Measurements from ENCODE around the gene RXFP3. TPM values are rescaled to one million over a fixed set of nuclear protein-coding genes. Genes with fewer than 3 reads are reported as not detected.
"Not testable (repeated sequence)": the region's sequence is repeated elsewhere in the genome, so short reads cannot be mapped to it uniquely, and the experiment has no call there.

RXFP3 gene
- polyA plus RNA-seq, 2 donors: not detected

GRCh38 chr5:33944543-33945132 lies 8.5 kb downstream of the RXFP3 start:
- WGBS, 2 donors: 66 to 69% methylated on average over 12 of the region's 12 CpGs
- H3K27me3 ChIP-seq (ENCODE audit: control insufficient read depth in 1 of 2, insufficient read depth in 2 of 2, low read length in 2 of 2): no peaks in the 10 kb centered on the region
- H3K9me3 ChIP-seq (ENCODE audit: control insufficient read depth in 2 of 2, insufficient read depth in 1 of 2, low read depth in 1 of 2, low read length in 1 of 2): no peaks in the 10 kb centered on the region
- H3K4me3 ChIP-seq (ENCODE audit: low read depth in 1 of 2, low read length in 2 of 2): no peak overlapping the region
- no peaks in the 10 kb centered on the region for H3K36me3 ChIP-seq (ENCODE audit: control insufficient read depth in 2 of 2, insufficient read depth in 2 of 2, low read length in 1 of 2)
- no peaks in the 10 kb centered on the region for H3K4me1 ChIP-seq (ENCODE audit: control insufficient read depth in 2 of 2, insufficient read depth in 2 of 2, low read length in 1 of 2)
- H3K27ac ChIP-seq (ENCODE audit: low read depth in 2 of 2, low read length in 1 of 2): no peak overlapping the region

DNA sequence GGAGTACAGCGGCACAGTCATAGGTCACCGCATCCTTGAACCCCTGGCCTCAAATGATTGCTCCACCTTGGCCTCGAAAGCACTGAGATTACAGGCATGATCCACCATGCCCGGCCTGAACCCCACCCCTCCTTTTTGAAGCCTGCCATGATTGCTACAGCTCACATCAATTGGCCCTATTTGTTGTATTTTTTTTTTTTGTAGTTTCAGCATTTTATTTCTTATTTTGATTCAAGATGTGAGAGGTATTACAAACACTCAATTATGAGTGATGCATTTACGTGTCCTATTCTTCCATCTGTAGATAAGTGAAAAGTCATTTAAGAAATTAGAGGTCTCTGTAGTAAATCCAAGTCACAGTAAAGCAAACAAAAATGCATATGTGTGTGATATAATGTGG lies 16.0 kb downstream of the RXFP3 start:
- not testable (repeated sequence) for H3K4me1 ChIP-seq (ENCODE audit: control insufficient read depth in 2 of 2, insufficient read depth in 2 of 2, low read length in 1 of 2); H3K27ac ChIP-seq (ENCODE audit: low read depth in 2 of 2, low read length in 1 of 2); H3K27me3 ChIP-seq (ENCODE audit: control insufficient read depth in 1 of 2, insufficient read depth in 2 of 2, low read length in 2 of 2); H3K4me3 ChIP-seq (ENCODE audit: low read depth in 1 of 2, low read length in 2 of 2); H3K9me3 ChIP-seq (ENCODE audit: control insufficient read depth in 2 of 2, insufficient read depth in 1 of 2, low read depth in 1 of 2, low read length in 1 of 2); H3K36me3 ChIP-seq (ENCODE audit: control insufficient read depth in 2 of 2, insufficient read depth in 2 of 2, low read length in 1 of 2)
- 73 to 94% methylated on average over 4 to 5 of the region's 5 CpGs for WGBS, 2 donors

DNA sequence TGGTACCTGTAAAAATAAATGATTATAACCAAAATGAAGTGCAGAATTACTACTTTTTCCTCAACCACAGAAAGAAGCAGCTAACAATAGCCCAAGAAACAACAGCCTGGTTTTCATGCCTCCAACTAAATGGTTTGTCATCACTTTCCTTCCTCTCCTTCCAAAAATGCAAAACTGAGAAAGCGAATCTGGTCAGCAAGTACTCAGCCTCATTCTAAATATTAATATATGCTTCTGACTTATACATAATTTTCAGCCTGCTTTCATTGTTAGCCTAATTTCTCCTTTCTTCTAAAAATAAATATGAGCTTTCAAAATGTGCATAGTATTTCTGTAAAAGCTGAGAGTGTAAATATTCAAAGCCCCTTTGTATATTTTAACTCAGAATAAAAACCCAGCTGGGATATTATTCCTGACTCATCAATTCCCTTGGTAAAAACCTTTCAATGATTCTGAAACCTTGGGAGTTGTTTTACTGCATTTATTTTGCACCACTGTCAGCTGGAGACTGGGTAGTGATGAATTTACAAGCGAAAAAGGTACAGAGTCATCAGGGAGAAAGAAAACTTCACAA lies 21.5 kb downstream of the RXFP3 start:
- Histone ChIP-seq H3K36me3 (ENCODE audit: control insufficient read depth in 2 of 2, insufficient read depth in 2 of 2, low read length in 1 of 2) (no peaks in the 10 kb centered on the region), H3K27me3 (ENCODE audit: control insufficient read depth in 1 of 2, insufficient read depth in 2 of 2, low read length in 2 of 2) (no peaks in the 10 kb centered on the region), H3K4me1 (ENCODE audit: control insufficient read depth in 2 of 2, insufficient read depth in 2 of 2, low read length in 1 of 2) (no peaks in the 10 kb centered on the region), H3K27ac (ENCODE audit: low read depth in 2 of 2, low read length in 1 of 2) (no peak overlapping the region), H3K4me3 (ENCODE audit: low read depth in 1 of 2, low read length in 2 of 2) (no peak overlapping the region), H3K9me3 (ENCODE audit: control insufficient read depth in 2 of 2, insufficient read depth in 1 of 2, low read depth in 1 of 2, low read length in 1 of 2) (peaks cover 0 to 4% of the 10 kb centered on the region in 2 donors)
- 64 to 70% methylated on average over 2 of the region's 2 CpGs for WGBS, 2 donors

- 58 to 65% methylated on average over 2 of the region's 2 CpGs for WGBS, 2 donors
- H3K27me3 ChIP-seq (ENCODE audit: control insufficient read depth in 1 of 2, insufficient read depth in 2 of 2, low read length in 2 of 2): no peaks in the 10 kb centered on the region
- no peaks in the 10 kb centered on the region for H3K36me3 ChIP-seq (ENCODE audit: control insufficient read depth in 2 of 2, insufficient read depth in 2 of 2, low read length in 1 of 2)
- H3K27ac ChIP-seq (ENCODE audit: low read depth in 2 of 2, low read length in 1 of 2): no peak overlapping the region
- peaks cover 0 to 4% of the 10 kb centered on the region in 2 donors for H3K9me3 ChIP-seq (ENCODE audit: control insufficient read depth in 2 of 2, insufficient read depth in 1 of 2, low read depth in 1 of 2, low read length in 1 of 2)
- H3K4me3 ChIP-seq (ENCODE audit: low read depth in 1 of 2, low read length in 2 of 2): no peak overlapping the region
- no peaks in the 10 kb centered on the region for H3K4me1 ChIP-seq (ENCODE audit: control insufficient read depth in 2 of 2, insufficient read depth in 2 of 2, low read length in 1 of 2)
Measured at GRCh38 chr5:33958176-33958575, 22.0 kb downstream of the RXFP3 start.

DNA sequence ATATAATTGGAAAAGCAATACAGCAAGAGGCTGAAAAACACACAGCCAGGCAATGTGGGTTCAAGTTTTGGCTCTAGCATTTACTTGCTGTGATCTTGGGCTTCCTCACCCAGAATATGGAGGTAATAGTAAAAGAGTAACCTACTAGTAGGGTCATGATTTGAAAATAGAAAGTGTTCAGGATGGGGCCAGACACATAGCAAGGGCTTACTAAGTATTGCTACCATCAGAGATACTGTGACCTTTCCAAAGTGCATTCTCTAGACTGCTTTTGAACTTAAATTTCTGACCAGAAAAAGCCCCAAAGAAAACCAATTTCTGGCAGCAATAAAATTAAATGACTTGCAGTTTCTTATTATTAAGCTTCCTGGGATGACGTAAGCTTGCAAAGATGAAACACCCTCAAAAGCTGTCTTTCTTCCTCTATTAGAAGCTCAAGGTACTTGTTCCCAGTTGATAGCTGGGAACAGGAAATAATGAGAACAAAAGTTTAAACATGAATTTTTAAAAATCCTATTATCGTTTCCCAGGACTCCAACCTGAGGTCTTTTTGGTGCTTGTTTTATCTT lies 28.0 kb downstream of the RXFP3 start:
- 74 to 75% methylated on average over 2 of the region's 2 CpGs for WGBS, 2 donors
- Histone ChIP-seq H3K36me3 (ENCODE audit: control insufficient read depth in 2 of 2, insufficient read depth in 2 of 2, low read length in 1 of 2) (no peaks in the 10 kb centered on the region), H3K4me1 (ENCODE audit: control insufficient read depth in 2 of 2, insufficient read depth in 2 of 2, low read length in 1 of 2) (no peaks in the 10 kb centered on the region), H3K9me3 (ENCODE audit: control insufficient read depth in 2 of 2, insufficient read depth in 1 of 2, low read depth in 1 of 2, low read length in 1 of 2) (no peaks in the 10 kb centered on the region), H3K4me3 (ENCODE audit: low read depth in 1 of 2, low read length in 2 of 2) (no peak overlapping the region), H3K27me3 (ENCODE audit: control insufficient read depth in 1 of 2, insufficient read depth in 2 of 2, low read length in 2 of 2) (no peaks in the 10 kb centered on the region), H3K27ac (ENCODE audit: low read depth in 2 of 2, low read length in 1 of 2) (no peak overlapping the region)

DNA sequence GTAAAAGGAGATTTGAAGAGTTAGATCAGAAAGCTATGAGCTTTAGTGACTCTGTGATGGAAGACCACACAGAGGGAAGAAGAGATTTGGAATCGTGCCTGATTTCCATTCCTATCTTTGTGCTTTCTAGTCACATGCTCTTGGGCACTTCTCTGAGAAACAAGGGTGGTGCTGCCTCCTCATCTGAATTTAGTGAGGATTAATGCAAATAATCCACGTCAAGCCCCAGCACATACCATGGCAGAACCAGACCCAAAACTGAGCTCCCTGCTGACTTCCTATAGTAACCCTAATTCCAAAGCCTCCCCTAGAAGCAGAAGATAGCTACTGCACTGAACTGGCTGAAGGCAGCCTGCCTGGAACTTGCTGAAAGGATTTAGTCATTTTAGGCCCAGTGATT lies 30.6 kb downstream of the RXFP3 start:
- H3K36me3 ChIP-seq (ENCODE audit: control insufficient read depth in 2 of 2, insufficient read depth in 2 of 2, low read length in 1 of 2): no peaks in the 10 kb centered on the region
- no peak overlapping the region for H3K27ac ChIP-seq (ENCODE audit: low read depth in 2 of 2, low read length in 1 of 2)
- H3K9me3 ChIP-seq (ENCODE audit: control insufficient read depth in 2 of 2, insufficient read depth in 1 of 2, low read depth in 1 of 2, low read length in 1 of 2): no peaks in the 10 kb centered on the region
- H3K4me3 ChIP-seq (ENCODE audit: low read depth in 1 of 2, low read length in 2 of 2): no peak overlapping the region
- no peaks in the 10 kb centered on the region for H3K4me1 ChIP-seq (ENCODE audit: control insufficient read depth in 2 of 2, insufficient read depth in 2 of 2, low read length in 1 of 2)
- no peaks in the 10 kb centered on the region for H3K27me3 ChIP-seq (ENCODE audit: control insufficient read depth in 1 of 2, insufficient read depth in 2 of 2, low read length in 2 of 2)
- 54 to 55% methylated on average over 2 of the region's 2 CpGs for WGBS, 2 donors

- 56 to 67% methylated on average over 3 of the region's 3 CpGs for WGBS, 2 donors
Measured at GRCh38 chr5:33968211-33969005, 32.2 kb downstream of the RXFP3 start.

GRCh38 chr5:33969572-33970452 lies 33.6 kb downstream of the RXFP3 start:
- H3K27ac ChIP-seq (ENCODE audit: low read depth in 2 of 2, low read length in 1 of 2): no peak overlapping the region
- no peaks in the 10 kb centered on the region for H3K27me3 ChIP-seq (ENCODE audit: control insufficient read depth in 1 of 2, insufficient read depth in 2 of 2, low read length in 2 of 2)
- no peaks in the 10 kb centered on the region for H3K36me3 ChIP-seq (ENCODE audit: control insufficient read depth in 2 of 2, insufficient read depth in 2 of 2, low read length in 1 of 2)
- no peaks in the 10 kb centered on the region for H3K9me3 ChIP-seq (ENCODE audit: control insufficient read depth in 2 of 2, insufficient read depth in 1 of 2, low read depth in 1 of 2, low read length in 1 of 2)
- WGBS, 2 donors: 48 to 50% methylated on average over 10 of the region's 10 CpGs
- H3K4me1 ChIP-seq (ENCODE audit: control insufficient read depth in 2 of 2, insufficient read depth in 2 of 2, low read length in 1 of 2): no peaks in the 10 kb centered on the region
- H3K4me3 ChIP-seq (ENCODE audit: low read depth in 1 of 2, low read length in 2 of 2): no peak overlapping the region

More at GRCh38 chr5:33968211-33969005, 32.2 kb downstream of the RXFP3 start:
- Histone ChIP-seq H3K27me3 (ENCODE audit: control insufficient read depth in 1 of 2, insufficient read depth in 2 of 2, low read length in 2 of 2) (no peaks in the 10 kb centered on the region), H3K4me3 (ENCODE audit: low read depth in 1 of 2, low read length in 2 of 2) (no peak overlapping the region), H3K36me3 (ENCODE audit: control insufficient read depth in 2 of 2, insufficient read depth in 2 of 2, low read length in 1 of 2) (no peaks in the 10 kb centered on the region), H3K9me3 (ENCODE audit: control insufficient read depth in 2 of 2, insufficient read depth in 1 of 2, low read depth in 1 of 2, low read length in 1 of 2) (no peaks in the 10 kb centered on the region), H3K27ac (ENCODE audit: low read depth in 2 of 2, low read length in 1 of 2) (no peak overlapping the region), H3K4me1 (ENCODE audit: control insufficient read depth in 2 of 2, insufficient read depth in 2 of 2, low read length in 1 of 2) (no peaks in the 10 kb centered on the region)

GRCh38 chr5:33973271-33973670 lies 37.1 kb downstream of the RXFP3 start:
- H3K27ac ChIP-seq (ENCODE audit: low read depth in 2 of 2, low read length in 1 of 2): no peak overlapping the region
- H3K36me3 ChIP-seq (ENCODE audit: control insufficient read depth in 2 of 2, insufficient read depth in 2 of 2, low read length in 1 of 2): no peaks in the 10 kb centered on the region
- WGBS, 2 donors: 57 to 62% methylated on average over 2 of the region's 2 CpGs
- H3K4me1 ChIP-seq (ENCODE audit: control insufficient read depth in 2 of 2, insufficient read depth in 2 of 2, low read length in 1 of 2): no peaks in the 10 kb centered on the region
- H3K4me3 ChIP-seq (ENCODE audit: low read depth in 1 of 2, low read length in 2 of 2): no peak overlapping the region
- H3K27me3 ChIP-seq (ENCODE audit: control insufficient read depth in 1 of 2, insufficient read depth in 2 of 2, low read length in 2 of 2): no peaks in the 10 kb centered on the region
- no peaks in the 10 kb centered on the region for H3K9me3 ChIP-seq (ENCODE audit: control insufficient read depth in 2 of 2, insufficient read depth in 1 of 2, low read depth in 1 of 2, low read length in 1 of 2)

All from esophagus (tissue), 2 donors.